Measurements from ENCODE around the gene HOMER3.

HOMER3 gene

DNA sequence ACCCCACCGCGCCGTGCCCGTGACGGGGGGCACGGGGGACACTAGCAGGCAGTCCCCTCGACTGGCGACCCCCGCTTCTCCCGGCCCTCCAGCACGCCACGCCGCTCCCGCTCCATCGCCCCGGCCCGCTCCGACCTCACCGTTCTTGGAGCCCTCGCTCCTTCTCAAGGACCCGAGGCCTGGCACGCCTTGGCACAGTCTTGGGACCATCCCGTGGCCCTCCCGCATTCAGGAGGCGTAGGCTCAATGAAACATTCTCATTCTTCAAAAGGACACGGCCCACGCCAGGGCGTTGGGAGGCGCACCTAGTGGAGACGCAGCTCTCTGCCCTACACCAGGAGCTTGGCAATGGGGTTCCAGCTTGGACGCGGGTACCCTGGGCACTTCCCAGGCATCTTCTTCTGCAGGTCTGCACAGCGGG lies 44.6 kb downstream of the HOMER3 start:
- Mint-ChIP-seq H3K4me1 (peaks cover 8% of the 10 kb centered on the region), H3K27ac (no peak overlapping the region), H3K9me3 (no peaks in the 10 kb centered on the region), H3K27me3 (peaks cover 57% of the 10 kb centered on the region), H3K36me3 (peaks cover 13% of the 10 kb centered on the region), H3K4me3 (no peak overlapping the region)
- CTCF ChIA-PET = no interaction called here
- DNase-seq = no peak

DNA sequence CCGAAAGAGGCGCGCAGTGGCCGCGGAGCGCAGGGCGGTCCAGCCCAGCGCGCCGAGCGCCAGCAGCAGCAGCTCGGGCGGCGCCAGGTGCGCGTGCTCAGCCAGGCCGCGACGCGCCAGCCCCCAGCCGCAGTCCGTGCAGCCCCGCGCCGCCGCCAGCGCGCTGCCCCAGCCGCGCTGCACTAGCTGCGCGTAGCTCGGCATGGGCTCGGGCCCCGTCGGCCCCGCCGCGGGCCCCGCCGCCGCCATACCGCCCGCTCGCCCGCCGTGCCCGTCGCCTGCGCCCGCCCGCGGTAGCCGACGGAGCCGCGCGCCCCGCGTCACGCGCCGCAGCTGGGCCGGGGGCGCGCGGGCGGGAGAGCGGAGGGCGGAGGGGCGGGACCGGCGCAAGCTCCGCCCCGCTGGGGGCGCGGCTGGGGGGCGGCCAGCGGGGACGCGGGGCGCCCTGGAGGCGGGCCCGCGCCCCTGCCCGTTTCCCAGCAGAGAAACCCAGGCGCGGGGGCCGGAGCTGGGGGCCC lies 45.1 kb downstream of the HOMER3 start, which contains the start of gene CERS1:
Gene CERS1, minus strand, starts transcription at position 335 of the 518 bp plus-strand sequence. Its CDS starts 86 bp downstream, at position 249.
- Mint-ChIP-seq H3K9me3 (no peaks in the 10 kb centered on the region), H3K36me3 (peaks cover 8% of the 10 kb centered on the region), H3K27ac (no peak within 1 kb of the TSS), H3K4me1 (peaks cover 8% of the 10 kb centered on the region), H3K27me3 (peaks cover 59% of the 10 kb centered on the region), H3K4me3 (no peak within 1 kb of the TSS)
- no peak for DNase-seq
- CTCF ChIA-PET = no interaction called here

DNA sequence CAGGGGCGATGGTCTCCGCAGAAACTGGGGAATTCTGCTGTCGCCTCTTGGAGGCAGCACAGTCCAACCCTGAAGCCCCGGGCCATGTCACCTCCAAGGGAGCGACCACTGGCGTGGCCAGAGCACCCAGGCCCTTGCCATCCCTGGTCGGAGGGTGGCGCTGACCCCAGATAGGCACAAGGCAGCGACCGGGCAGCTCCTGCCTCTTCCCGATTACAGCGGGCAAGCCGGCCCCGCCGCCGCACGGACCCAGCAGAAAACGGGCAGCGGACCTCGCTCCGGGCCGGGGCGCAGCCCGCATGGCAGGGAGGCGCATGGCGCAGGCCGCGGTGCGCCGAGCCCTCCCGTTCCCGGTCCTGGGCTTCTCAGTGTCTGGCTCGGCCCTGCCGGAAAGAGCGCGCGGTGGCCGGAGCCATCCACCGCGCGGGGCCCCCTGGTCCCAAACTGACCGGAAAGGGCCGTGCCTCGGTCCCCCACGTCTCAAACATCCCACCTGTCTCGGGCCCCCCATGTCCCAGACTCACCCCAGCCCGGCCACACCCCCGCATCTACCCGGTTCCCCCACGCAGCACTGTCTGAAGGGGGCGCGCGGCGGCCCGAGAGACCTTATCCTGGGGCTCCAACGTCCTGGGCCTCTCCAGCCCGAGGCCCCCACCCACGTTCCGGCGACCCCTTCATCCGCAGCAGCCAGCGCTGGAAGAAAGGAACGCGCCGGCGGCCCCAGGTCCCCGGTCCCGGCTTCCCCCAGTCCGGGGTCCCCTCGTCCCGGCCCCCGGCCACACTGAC lies 45.8 kb downstream of the HOMER3 start:
- Mint-ChIP-seq H3K4me1 (peaks cover 8% of the 10 kb centered on the region), H3K36me3 (peaks cover 5% of the 10 kb centered on the region), H3K27ac (no peak overlapping the region), H3K27me3 (peaks cover 65% of the 10 kb centered on the region), H3K4me3 (no peak overlapping the region), H3K9me3 (no peaks in the 10 kb centered on the region)
- DNase-seq = no peak
- CTCF ChIA-PET = interaction anchor here (1.2 kb wide), 1 partner anchor 15 kb away, joined by 3 read pairs; no protein-coding TSS in a partner anchor

DNA sequence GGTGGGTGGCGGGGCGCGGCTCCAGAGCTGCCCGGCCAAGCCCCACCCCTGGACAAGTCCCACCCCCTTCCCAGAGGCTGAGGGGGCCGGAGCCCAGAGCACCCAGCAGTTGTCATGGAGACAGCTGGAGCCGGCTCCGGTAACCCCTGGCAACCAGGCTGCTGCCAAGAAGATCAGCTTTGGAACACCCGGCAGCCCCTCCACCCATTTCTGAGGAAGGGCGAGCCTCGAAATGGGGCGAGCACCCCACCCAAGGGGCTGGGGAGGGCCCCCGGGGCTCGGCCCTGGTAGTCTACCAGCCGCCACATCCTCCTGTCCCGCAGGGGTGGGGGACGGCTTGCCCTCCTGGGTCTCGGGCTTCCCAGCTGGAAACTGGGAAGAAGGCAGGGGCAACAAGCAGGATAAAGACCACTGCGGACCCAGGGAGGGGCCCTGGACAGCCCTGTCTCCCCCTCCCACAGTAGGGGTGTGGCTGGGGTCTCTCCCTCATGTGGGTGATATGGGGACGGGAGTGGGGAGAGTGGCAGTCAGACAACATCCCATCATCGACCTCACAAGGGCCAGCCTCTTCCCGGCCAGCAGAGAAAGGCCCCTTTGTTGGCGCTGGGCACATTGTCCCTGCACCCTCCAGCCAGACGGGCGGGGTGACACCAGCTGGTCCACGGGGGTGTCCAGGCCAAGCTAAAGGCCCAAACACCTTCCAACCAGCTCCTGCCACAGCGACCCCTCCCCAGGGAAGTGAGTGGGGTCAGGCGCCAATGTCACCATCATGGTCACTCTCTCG lies 46.6 kb downstream of the HOMER3 start:
- DNase-seq = no peak
- H3K36me3 Mint-ChIP-seq = peaks cover 5% of the 10 kb centered on the region
- peaks cover 72% of the 10 kb centered on the region for H3K27me3 Mint-ChIP-seq
- CTCF ChIA-PET = interaction anchor here (1.2 kb wide), 1 partner anchor 14 kb away, joined by 3 read pairs; no protein-coding TSS in a partner anchor
- H3K4me1 Mint-ChIP-seq = peaks cover 8% of the 10 kb centered on the region
- H3K4me3 Mint-ChIP-seq = no peak overlapping the region
- H3K27ac Mint-ChIP-seq = no peak overlapping the region
- no peaks in the 10 kb centered on the region for H3K9me3 Mint-ChIP-seq

DNA sequence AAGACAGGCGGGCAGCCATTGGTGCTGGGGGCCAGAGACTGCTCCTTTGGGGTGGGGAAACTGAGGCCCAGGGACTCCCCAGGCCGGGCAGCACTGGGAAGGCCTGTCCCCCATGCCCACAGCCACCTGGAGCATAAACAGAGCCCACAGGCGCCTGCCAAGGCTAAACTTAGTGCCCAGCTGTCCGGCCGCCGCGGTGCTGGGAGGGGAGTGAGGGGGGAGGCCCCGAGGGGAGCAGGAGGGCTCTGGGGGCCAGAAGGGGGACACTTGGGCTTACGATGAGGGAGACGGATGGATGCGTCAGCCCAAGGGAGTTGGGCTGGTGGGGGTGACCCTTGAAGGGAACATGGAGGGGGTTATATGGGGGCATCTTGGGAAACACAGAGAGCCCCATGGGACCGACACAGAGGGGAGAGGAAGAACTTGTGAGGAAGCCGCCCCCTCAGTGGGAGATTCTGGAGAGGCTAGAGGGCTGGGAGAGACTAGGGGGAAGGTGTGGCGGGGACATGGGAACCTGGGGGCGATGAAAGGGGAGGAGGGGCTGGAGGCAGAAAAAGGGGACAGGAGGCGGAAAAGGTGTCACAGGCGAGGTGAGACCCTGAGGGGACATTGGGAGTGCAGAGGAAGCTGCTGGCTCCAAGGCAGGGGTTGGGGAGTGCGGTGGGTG lies 47.3 kb downstream of the HOMER3 start:
- CTCF ChIA-PET = no interaction called here
- Mint-ChIP-seq H3K36me3 (peaks cover 5% of the 10 kb centered on the region), H3K27ac (no peak overlapping the region), H3K9me3 (no peaks in the 10 kb centered on the region), H3K4me3 (no peak overlapping the region), H3K4me1 (peaks cover 8% of the 10 kb centered on the region), H3K27me3 (peaks cover 73% of the 10 kb centered on the region)
- DNase-seq = no peak

DNA sequence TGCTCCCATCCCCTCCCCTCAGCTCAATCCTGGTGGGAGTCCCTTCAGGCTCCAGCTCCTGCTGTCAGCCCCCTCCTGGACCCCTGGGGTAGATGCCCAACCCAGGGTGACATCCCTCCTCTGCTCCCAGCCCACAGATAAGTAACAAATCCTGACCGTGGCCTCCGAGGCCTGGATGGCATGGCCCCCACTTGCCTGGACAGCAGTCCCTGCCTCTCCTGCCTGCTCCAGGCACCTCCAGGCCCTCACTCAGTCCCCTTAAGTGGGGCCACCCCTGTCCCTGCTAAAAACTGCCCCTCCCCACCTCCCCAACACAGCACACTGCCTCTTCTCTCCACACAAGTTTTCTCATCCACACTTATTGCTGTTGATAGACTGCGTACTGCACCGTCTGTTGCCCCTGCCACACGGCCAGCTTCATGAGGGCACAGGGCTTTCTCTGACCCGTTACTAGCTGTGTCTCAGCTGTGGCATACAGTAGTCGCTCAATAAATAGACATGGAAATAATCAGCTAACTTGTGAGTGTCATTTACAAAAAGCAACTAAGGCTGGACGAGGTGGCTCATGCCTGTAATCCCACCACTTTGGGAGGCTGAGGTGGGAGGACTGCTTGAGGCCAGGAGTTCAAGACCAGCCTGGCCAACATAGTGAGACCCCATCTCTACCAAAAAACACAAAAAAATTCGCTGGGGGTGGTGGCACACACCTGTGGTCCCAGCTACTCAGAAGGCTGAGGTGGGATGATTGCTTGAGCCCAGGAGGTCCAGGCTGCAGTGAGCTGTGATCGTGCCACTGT lies 50.9 kb downstream of the HOMER3 start:
- no peaks in the 10 kb centered on the region for H3K36me3 Mint-ChIP-seq
- no peaks in the 10 kb centered on the region for H3K4me1 Mint-ChIP-seq
- H3K4me3 Mint-ChIP-seq = no peak overlapping the region
- H3K9me3 Mint-ChIP-seq = no peaks in the 10 kb centered on the region
- CTCF ChIA-PET = interaction anchor here (0.8 kb wide), 1 partner anchor 43 kb away, joined by 3 read pairs; no protein-coding TSS in a partner anchor
- no peak overlapping the region for H3K27ac Mint-ChIP-seq
- no peak for DNase-seq
- H3K27me3 Mint-ChIP-seq = peaks cover 53% of the 10 kb centered on the region

DNA sequence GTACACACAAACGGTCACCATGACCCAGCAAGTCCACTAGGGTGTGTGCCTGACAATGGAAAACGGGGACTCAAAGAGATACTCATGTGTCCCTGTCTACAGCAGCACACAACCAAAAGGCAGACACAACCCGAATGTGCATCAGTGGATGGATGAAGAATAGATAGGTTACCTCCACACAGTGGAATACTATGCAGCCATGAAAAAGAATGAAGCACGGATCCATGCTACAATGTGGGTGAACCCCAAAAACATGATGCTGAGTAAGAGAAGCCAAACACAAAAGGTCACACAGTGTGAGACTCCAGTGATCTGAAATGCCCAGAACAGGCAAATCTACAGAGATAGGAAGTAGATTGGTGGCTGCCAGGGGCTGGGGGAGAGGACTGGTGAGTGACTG lies 54.0 kb downstream of the HOMER3 start:
- Mint-ChIP-seq H3K27me3 (peaks cover 26% of the 10 kb centered on the region), H3K4me3 (no peak overlapping the region), H3K36me3 (no peaks in the 10 kb centered on the region), H3K27ac (no peak overlapping the region), H3K9me3 (no peaks in the 10 kb centered on the region), H3K4me1 (no peaks in the 10 kb centered on the region)
- no peak for DNase-seq
- CTCF ChIA-PET = no interaction called here

DNA sequence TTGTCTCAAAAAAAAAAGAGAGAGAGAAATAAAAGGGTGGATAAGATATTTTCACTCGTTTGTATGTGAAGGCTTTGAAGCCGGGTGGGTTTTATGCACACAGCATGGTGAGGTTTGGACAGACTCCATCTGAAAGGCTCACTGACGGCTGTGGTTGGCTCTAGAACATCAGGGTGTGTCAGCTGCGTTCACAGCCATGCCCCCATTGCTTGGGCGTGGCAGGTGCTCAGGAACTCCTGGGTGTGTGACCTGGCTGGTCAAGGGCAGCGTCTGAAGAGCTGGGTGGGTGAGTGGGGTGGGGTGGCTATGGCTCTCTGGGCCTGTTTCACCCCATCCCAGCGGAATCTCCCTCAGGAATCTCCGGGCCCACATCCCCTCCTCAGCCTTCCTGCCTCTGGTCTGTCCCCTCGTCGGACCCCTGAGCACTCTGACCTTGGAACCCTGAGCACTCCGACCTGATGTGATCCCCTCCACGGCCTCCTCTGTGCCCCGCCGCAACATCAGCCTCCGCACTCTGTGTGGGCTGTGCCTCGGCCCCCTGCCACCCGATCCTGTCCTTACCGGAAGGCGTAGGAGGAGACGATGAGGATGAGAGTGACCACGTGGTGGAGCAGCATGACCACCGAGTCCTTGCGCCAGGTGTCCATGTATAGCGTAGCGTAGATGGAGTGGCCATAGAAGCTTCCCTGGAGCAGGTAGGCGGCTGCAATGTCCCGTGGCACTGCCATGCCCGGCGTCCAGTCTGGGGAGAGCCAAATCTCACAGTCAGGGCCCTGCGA lies 57.3 kb downstream of the HOMER3 start:
- H3K4me1 Mint-ChIP-seq = no peaks in the 10 kb centered on the region
- DNase-seq = no peak
- H3K9me3 Mint-ChIP-seq = no peaks in the 10 kb centered on the region
- CTCF ChIA-PET = no interaction called here
- H3K36me3 Mint-ChIP-seq = no peaks in the 10 kb centered on the region
- no peak overlapping the region for H3K4me3 Mint-ChIP-seq
- H3K27me3 Mint-ChIP-seq = peaks cover 10% of the 10 kb centered on the region
- H3K27ac Mint-ChIP-seq = no peak overlapping the region

DNA sequence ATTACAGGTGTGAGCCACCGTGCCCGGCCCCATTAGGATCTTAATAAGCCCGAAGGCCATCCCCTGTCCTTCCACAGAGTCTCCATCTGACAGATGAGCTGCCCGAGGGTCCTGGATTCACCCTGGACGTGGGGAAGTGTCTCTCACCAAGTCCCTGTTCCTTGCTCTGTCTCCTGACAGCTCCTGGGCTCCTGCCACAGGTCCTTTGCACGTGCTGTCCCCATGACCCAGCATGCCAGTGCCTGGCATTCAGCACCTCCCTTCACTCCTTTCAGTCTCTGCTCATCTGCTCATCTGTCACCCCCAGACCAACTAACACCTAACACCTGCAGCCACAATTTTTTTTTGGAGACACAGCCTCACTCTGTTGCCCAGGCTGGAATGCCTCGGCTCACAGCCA lies 59.5 kb downstream of the HOMER3 start:
- Mint-ChIP-seq H3K36me3 (no peaks in the 10 kb centered on the region), H3K4me3 (no peak overlapping the region), H3K27me3 (peaks cover 9% of the 10 kb centered on the region), H3K27ac (no peak overlapping the region), H3K4me1 (no peaks in the 10 kb centered on the region), H3K9me3 (no peaks in the 10 kb centered on the region)
- no peak for DNase-seq
- CTCF ChIA-PET = no interaction called here

DNA sequence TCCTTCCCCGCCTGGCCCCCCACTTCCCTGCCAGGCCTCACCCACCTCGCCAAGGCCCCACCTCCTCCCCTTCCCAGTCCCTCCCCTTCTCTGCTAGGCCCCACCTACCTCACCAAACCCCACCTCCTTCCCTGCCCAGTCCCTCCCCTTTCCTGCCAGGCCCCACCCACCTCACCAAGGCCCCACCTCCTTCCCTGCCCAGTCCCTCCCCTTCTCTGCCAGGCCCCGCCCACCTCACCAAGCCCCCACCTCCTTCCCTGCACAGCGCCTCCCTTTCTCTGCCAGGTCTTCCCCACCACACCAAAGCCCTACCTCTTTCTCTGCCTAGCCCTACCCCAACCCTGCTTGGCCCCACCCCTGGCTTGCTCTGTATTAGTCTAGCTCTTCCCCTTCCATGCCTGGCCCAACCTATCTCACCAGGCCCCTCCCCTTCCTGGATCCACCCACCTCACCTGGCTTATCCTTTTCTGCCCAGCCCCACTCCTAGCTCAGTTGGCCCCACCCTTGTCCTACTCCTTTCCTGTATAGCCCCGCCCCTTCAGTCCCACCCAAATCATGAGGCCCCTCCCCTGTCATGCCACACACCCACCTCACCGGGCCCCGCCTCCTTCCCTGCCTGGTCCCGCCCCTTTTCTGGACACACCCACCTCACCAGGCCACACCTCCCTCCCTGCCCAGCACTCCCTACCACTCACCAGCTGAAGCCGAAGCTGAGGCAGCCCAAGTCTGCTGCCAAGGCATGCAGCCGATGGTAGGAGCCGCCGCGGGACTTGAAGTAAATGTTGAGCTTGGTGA lies 61.2 kb downstream of the HOMER3 start:
- Mint-ChIP-seq H3K4me1 (no peaks in the 10 kb centered on the region), H3K4me3 (no peak overlapping the region), H3K9me3 (no peaks in the 10 kb centered on the region), H3K36me3 (no peaks in the 10 kb centered on the region), H3K27me3 (peaks cover 9% of the 10 kb centered on the region), H3K27ac (no peak overlapping the region)
- CTCF ChIA-PET = interaction anchor here (0.8 to 1.0 kb wide), 2 partner anchors 15 to 36 kb away, joined by 3 read pairs; no protein-coding TSS in a partner anchor
- DNase-seq = peak; percentile 49

Data from activated naive CD4-positive, alpha-beta T cell treated with anti-CD3 and anti-CD28 coated beads, Interleukin-2, amount 10 ng/mL, durations not matched to agents 7 days and 5 days (primary cell).